Stimulated activated CD4-positive, alpha-beta T cell treated with anti-CD3 and anti-CD28 coated beads, TNF-alpha, amount 100 ng/mL, for 1 hour (primary cell): Measurements from ENCODE around the gene C16orf86.
"Not testable (repeated sequence)": the region's sequence is repeated elsewhere in the genome, so short reads cannot be mapped to it uniquely, and the experiment has no call there.

Source experiments
- DNase-seq, 3 donors: peaks; one replicate each; pipeline ENCODE4 v3.0.0-alpha.2; 2020; ENCODE audit warnings: low read depth in 3 of 3, low spot score in 1 of 3

The C16orf86 gene

DNA sequence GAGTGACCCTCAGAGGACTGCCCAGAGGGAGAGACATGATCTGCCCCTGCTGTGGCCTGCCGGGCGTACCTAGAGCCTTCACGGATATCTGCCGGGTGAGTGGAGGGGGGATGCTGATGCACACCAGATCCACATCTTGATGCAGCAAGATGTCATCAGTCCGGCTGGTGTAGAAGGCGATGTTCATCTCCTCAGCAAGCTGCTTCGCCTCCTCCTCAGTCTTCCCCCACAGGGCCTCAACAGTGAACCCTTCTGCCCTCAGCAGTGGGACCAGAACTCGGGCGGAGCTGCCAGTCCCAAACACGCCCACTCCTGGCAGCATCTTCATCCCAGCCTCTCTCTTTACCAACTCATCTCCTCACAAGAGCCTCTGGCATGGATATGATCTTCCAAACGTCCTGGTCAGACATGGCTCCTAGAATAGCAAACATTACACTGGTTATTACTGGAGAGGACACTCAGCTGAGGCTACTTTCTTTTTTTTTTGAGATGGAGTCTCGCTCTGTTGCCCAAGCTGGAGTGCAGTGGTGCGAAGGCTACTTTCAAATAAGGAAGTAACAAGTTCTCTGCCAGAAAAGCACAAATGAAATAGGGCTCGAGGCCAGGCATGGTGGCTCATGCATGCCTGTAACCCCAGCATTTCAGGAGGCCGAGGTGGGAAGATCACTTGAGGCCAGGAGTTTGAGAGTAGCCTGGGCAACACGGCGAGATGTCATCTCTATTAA lies 18.9 kb downstream of the C16orf86 start:
- no peak for DNase-seq

GRCh38 chr16:67693517-67694285 lies 27.1 kb downstream of the C16orf86 start:
- DNase-seq, result not testable (repeated sequence)

DNA sequence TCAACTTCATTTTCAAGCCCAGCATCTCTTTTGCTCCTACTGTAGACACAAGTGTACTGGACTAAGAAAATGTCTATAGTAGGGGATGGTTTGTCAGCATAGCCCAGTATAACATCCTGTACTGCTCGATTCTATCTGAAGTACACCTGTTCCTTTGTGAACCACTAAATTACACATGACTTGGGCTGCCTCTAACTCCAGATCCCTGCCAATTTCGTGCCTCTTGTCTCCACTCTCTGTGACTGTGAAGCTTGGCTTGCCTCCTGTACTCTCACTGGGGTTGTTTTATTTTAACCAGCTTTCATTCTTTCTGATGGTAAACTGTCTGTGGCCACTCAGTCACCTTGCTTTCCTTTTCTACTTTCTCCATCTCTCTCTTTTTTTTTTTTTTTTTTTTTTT lies 28.0 kb downstream of the C16orf86 start:
- no peak for DNase-seq

- no peak for DNase-seq
Measured at GRCh38 chr16:67697422-67698185, 31.0 kb downstream of the C16orf86 start.

GRCh38 chr16:67699265-67699664 lies 32.7 kb downstream of the C16orf86 start:
- DNase-seq, result no peak

DNA sequence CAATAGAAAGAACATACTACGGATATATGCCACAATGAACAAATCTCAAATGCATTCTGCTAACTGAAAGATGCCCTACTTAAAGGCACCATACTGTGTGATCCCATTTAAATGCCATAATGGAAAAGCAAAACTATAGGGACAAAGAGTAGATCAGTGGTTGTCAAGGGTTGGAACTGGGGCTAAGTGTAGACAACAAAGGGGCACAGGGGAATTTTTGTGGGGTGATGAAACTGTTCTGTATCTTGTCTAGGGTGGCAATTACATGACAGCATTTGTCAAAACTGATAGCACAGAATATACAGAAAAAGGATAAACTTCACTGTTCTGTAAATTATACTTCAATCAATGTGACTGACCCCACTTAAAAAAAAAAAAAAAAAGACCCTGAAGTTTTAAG lies 34.8 kb downstream of the C16orf86 start:
- no peak for DNase-seq

DNA sequence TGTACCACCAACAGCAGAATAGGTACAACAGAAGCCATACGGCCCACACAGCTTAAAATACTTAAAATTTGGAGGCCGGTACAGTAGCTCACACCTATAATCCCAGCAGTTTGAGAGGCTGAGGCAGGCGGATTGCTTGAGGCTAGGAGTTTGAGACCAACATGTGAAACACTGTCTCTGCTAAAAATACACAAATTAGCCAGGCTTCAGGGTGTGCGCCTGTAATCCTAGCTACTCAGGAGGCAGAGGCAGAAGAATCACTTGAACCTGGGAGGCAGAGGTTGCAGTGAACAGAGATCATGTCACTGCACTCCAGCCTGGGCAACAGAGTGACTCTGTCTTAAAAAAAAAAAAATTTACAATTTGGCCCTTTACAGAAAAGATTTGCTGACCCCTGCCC lies 35.5 kb downstream of the C16orf86 start:
- no peak for DNase-seq

- no peak for DNase-seq
Measured at GRCh38 chr16:67703626-67704025, 37.0 kb downstream of the C16orf86 start.

- no peak for DNase-seq
Measured at GRCh38 chr16:67704110-67704509, 37.5 kb downstream of the C16orf86 start.

DNA sequence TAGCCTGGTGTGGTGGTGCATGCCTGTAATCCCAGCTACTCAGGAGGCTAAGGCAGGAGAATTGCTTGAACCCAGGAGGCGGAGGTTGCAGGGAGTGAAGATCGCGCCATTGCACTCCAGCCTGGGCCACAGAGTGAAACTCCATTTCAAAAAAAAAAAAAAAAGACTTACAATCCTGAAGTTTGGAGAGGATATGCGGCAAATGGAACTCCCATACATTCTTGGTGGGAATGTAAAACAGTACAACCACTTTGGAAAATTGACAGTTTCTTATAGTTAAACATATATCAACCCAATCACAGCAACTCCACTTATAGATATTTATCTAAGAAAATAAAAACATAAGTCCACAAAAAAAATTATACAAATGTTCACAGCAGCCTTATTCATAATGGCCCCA lies 40.6 kb downstream of the C16orf86 start:
- DNase-seq, result no peak

DNA sequence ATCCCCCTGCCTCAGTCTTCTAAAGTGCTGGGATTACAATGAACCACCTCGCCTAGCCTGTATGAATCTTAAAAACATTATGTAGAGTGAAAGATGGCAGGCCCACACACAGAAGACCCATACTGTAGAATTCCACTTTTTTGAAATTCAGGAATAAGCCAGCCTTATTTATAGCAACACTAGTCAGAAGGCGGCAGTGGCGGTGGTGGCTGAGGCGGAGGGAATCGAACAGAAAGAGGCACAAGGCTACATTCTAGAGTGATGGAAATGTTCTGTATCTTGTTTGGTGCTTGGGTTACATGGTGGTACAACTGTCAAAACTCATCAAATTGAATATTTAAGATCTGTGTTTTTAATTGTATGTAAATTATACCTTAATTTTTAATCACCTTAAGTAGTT lies 41.2 kb downstream of the C16orf86 start:
- no peak for DNase-seq

DNA sequence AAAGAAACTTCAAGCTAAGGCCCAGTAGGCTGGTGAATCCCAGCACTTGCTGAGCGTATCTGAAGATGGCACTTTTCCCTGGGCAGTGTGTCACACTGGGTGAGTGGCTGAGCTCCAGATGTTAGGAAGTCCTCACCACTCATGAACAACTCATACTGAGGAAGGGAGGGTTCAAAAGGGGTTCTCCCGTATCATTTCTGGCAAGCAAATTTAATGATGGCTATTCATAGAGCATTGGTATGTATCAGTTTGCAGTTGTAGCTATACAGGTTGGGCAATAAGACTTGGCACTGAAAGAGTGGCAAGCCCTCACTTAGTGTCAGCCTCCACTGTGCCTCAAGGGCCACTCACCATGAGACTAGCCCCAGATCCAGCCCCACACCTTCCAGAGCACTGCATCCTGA lies 41.8 kb downstream of the C16orf86 start:
- no peak for DNase-seq

GRCh38 chr16:67709050-67709449 lies 42.4 kb downstream of the C16orf86 start:
- no peak for DNase-seq

DNA sequence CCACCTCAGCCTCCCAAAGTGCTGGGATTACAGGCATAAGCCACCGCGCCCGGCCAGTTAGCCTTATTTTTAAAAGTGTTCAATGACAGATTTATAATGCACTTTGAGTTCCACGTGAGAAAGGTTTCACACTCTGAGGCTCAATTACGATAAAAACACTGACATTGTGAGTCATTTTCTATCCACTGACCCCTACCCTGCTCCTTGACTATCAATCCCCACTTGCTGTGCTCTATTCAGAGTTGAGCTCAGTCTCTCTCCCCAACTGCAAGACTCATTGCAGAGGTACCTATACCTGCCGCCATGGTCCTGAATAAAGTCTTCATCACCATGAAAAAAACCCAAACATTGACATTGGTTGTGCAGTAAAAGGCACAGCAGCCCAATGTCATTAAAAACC lies 44.0 kb downstream of the C16orf86 start:
- no peak for DNase-seq

- no peak for DNase-seq
Measured at GRCh38 chr16:67713647-67714273, 47.1 kb downstream of the C16orf86 start.

DNA sequence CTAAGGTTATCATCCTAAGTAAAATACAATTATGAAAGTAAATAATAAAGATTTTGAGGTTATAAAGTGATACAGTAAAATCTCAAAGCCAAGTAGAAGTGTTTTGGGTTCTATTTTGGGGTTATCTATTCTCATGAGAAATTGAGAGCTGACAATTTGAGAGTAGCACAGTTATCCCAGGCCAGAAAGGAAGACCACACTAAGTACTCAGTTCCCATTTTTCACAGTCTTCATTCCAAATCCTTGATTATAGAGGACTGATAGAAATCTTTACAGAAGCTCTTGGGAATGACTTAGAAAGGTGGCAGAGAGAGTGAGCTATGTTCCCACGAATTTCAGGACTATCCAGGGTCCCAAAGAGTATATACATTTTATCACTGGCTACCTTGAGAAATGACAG lies 47.9 kb downstream of the C16orf86 start:
- DNase-seq, result no peak

DNA sequence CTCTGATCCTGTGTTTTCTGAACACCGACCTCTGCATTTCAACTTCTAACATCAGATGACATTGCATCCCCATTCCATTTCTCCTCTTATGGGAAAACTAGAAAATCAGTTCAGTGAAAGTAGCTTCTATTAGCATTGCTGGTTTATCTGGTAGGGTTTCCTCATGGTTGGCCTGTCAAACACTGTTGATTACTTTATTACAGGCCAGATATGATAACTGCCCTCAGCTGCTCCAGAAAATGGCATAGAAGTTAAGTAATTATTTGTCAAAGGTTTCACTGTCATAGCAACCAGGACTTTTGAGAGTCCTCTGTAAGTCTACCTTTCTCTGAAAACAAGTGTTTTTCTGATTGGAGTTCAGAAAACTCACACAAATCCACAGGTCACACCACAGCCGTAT lies 49.5 kb downstream of the C16orf86 start:
- DNase-seq, result no peak
